Lower leg skin (tissue), 4 donors: Measurements from ENCODE around the gene GPS1. TPM values are rescaled to one million over a fixed set of nuclear protein-coding genes. Genes with fewer than 3 reads are reported as not detected.

ENCODE experiments used
- DNase-seq, 2 donors: peaks; one replicate each; pipeline ENCODE4 v3.0.0-alpha.2; 2019; ENCODE audit warnings: low spot score in 2 of 2
- H3K4me3 ChIP-seq: fragments of 200-600 bp; sonication (generic); 2 replicates; pipeline ENCODE4 v1.5.1; 2017; ENCODE audit warnings: mild to moderate bottlenecking, low read depth; ENCODE audit not compliant: poor library complexity, severe bottlenecking
- POLR2A ChIP-seq, 2 donors: fragments of 450-650 bp; IDR thresholded peaks; one replicate each; pipeline ENCODE4 v1.6.1; 2016 to 2017; ENCODE audit warnings: antibody characterized with exemption in 2 of 2, mild to moderate bottlenecking in 1 of 2, moderate library complexity in 1 of 2
- WGBS, 2 donors: methylation state at CpG; one replicate each; pipeline ENCODE4 v1.1.5; 2018; 5-methylcytosine and 5-hydroxymethylcytosine counted together
- intact Hi-C: fragments of 100-400 bp; cut with DNase I; formaldehyde crosslinking; loops from one replicate; pipeline ENCODE4 v1.15.0; 2023; ENCODE audit warnings: low total_unique reads
- total RNA-seq, 4 donors: library from RNA; depleted of rRNA; stranded (reverse); fragments of >200 nt; gene quantifications; one replicate each; pipeline ENCODE4 v1.1.0, GENCODE V29; 2016
- TF ChIP-seq, protein P1 (sequence below), 3 donors: fragments of 450-650 bp; IDR thresholded peaks; one replicate each; pipeline ENCODE4 v1.5.1; 2016; ENCODE audit warnings: antibody characterized with exemption in 3 of 3, mild to moderate bottlenecking in 3 of 3, moderate library complexity in 2 of 3

GPS1 gene
- total RNA-seq, 4 donors from 2014 or later, result 57.2 to 99.3 (median 79.1) TPM

DNA sequence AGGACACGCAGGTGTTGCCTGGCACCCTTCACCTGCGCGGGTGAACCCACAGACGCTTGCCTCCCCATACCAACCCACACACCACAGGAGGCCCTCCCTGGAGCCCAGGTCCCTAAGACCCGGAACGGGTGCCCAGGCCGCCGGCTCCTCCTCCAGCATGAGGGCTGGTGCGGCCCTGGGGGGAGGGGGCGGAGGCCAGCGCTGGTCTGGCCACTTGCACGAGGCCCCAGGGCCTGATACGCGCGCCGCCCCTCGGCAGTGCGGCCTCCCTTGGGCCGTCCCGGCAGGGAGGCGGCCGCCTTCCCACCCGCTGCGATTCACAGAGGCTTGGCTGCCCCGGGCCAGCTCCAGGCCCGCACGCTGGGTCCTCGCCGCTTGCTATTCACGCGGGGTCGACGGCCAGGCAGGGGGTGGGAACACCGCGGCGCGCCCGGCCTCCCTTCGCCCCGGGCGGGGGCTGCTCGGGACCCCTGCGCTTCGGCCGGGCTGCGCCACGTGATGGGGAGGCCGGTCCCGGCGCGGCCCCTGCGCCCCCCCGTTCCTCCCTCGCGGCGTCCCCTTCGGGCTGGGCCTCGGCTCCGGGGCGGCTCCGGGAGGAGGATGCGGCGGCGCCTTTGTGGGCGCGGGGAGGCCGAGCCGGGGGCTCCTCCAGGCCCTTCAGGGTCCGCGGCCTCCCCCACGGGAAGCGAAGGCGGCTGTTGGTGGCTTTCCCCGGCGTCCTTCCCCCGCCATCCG, 45.7 kb downstream of the GPS1 start:
- 1% methylated on average over 18 to 43 of the region's 77 CpGs for WGBS, 2 donors

DNA sequence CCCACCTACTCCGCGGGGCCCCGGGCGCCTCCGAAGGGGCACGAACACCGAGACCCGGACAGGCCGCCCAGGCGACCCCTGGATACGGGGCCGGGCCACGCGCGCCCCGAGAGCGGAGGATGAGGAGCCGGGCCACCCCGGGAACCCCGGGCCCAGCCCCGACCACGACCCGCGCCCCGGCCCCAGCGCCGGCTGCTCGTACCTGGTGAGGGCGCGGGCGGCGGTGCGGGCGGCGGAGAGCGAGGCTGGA, 46.1 kb downstream of the GPS1 start:
- WGBS, 2 donors, result 0% methylated on average over 3 of the region's 36 CpGs; no CpG with 5 or more reads in 1 of the 2 donors
- DNase-seq, result no peak
- intact Hi-C loops, result no loop called here
- TF ChIP-seq, protein P1, sequence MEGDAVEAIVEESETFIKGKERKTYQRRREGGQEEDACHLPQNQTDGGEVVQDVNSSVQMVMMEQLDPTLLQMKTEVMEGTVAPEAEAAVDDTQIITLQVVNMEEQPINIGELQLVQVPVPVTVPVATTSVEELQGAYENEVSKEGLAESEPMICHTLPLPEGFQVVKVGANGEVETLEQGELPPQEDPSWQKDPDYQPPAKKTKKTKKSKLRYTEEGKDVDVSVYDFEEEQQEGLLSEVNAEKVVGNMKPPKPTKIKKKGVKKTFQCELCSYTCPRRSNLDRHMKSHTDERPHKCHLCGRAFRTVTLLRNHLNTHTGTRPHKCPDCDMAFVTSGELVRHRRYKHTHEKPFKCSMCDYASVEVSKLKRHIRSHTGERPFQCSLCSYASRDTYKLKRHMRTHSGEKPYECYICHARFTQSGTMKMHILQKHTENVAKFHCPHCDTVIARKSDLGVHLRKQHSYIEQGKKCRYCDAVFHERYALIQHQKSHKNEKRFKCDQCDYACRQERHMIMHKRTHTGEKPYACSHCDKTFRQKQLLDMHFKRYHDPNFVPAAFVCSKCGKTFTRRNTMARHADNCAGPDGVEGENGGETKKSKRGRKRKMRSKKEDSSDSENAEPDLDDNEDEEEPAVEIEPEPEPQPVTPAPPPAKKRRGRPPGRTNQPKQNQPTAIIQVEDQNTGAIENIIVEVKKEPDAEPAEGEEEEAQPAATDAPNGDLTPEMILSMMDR (IDR thresholded peaks at IDR 0.05), result no peak
- no peak for TF ChIP-seq POLR2A (IDR thresholded peaks at IDR 0.05)
- peak overlapping the region; percentile 72 for H3K4me3 ChIP-seq

More for the DNA sequence above, 45.7 kb downstream of the GPS1 start:
- intact Hi-C loops, result no loop called here
- DNase-seq, result no peak
- H3K4me3 ChIP-seq, result peak overlapping the region; percentile 72
- TF ChIP-seq, protein P1 (IDR thresholded peaks at IDR 0.05), result no peak
- no peak for TF ChIP-seq POLR2A (IDR thresholded peaks at IDR 0.05)

DNA sequence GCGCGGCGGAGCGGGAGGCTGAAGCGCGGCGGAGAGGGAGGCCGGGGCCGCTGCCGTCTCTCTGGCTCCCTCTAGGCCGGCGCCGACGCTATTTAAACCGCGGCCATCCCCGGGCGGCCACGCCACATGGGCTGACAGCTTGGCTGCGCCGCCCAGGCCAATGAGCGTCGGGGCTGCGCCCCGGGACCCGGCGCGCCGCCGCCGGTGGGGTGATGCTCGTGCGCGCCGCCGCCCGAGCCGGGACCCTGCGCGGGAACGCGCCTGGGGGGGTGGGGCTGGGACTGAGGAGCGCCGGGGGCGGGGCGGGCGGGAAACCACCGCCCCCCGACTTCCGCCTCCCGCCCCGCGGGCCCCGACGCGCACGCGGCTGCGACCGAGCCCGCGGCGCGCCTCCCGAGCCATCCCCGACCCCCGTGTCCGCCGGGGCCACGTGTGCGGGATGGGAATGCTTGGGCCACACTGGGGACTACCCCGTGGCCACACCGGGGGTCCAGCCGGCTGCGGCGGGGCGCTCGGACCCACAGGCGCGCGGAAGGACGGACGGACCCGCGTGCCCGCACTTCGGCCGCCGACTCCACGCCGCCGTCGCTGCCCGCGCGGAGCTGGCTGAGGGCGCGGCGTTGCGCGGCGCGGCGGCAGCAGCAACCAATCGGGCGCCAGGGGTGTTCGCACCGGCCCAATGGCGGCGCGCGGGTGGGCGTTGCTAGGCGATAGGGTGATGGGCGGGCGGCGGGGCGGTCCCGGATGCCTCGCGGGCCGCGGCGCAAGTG, 46.7 kb downstream of the GPS1 start, which contains the start of gene FASN:
Gene FASN (minus strand): TSS at position 68 of the 770 bp plus-strand sequence. CDS start 1,791 bp downstream, outside the sequence.
- intact Hi-C loops, result no loop called here
- TF ChIP-seq, protein P1 (IDR thresholded peaks at IDR 0.05), result no peak
- TF ChIP-seq POLR2A (IDR thresholded peaks at IDR 0.05), result peak in 1 of 2 donors; percentile 67
- peak; percentile 89 to 99 for DNase-seq

DNA sequence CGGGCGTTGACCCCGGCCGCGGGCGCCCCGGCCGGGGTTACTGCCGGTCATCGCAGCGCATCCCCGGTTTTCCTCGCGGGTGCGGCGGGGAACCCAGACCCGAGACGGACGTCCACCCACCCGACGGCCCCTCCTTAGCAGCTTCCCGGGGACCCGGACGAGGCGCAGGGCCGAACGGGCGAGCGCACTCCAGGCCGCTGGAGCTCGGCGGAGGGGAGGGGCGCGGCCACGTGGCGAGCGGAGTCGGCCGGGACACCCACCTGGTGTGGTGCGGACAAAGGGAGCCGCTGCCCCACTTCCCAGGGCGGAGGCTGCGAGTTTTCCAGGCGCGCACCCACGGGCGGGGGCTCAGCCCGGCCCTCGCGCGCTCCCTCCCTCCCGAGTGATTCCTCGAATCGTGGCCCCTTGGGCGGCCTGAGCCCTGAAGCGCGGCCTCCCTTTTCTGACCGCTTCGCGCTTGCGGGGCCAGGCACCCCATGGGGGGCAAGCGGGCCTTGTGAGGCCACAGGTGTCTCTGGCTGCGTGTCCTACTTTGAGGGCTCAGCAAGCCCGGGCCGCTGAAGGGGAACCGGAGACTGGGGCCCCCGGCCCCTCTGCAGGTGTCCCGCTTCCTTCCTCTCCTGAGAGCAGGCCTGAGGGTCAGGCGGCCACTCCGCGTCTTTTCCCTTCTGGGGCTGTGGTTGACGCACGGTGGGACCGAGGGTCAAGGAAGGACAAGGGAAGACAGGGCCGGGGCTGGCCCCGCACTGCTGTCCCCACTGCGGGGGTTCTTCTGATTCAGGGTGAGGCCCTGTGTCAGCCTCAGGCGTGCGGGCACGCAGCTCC, 47.5 kb downstream of the GPS1 start:
- WGBS, 2 donors, result 26 to 49% methylated on average over 15 to 32 of the region's 80 CpGs
- intact Hi-C loops, result no loop called here
- H3K4me3 ChIP-seq, result peak overlapping the region; percentile 38
- no peak for DNase-seq
- TF ChIP-seq POLR2A (IDR thresholded peaks at IDR 0.05), result no peak
- TF ChIP-seq, protein P1 (IDR thresholded peaks at IDR 0.05), result no peak

More for the DNA sequence above, 46.7 kb downstream of the GPS1 start, which contains the start of gene FASN:
- WGBS, 2 donors, result 0 to 2% methylated on average over 31 to 40 of the region's 124 CpGs
- H3K4me3 ChIP-seq, result peak within 1 kb of the TSS; percentile 72

DNA sequence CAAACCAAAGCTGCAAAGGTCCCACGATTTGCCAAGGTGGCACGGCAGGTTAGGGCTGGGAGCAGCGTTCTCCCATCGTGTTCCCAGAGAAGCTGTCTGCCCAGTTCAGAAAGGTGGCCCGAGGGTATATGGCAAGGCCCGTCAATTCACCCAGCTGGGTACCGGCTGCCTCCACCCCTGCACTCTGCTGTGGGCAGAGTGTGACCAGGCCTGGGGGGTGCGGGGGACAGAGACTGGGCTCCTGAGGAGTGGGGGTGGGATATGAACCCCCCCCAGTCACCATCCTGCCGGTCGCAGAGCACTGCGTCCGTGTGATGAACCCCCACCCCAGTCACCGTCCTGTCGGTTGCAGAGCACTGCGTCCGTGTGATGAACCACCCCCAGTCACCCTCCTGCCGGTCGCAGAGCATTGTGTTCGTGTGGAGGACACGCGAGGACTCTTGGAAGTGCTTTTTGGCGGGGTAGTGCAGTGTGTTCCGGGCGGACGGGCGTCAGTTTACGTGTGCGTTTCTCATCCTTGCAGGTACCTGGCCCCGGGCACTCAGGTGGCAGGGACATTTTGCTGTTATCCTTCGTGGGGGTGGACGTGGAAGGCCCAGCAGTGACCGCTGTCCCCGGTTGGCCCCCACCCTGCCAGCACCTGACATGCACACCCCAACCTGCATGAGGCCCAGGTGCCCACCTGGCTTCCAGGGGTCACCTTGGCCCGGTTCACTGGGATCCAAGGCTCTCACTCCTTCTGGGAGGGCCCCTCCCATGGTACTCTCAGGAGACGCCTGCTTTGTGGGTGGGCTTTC, 49.0 kb downstream of the GPS1 start:
- TF ChIP-seq, protein P1 (IDR thresholded peaks at IDR 0.05), result no peak
- no peak for TF ChIP-seq POLR2A (IDR thresholded peaks at IDR 0.05)
- WGBS, 2 donors, result 65 to 67% methylated on average over 21 to 35 of the region's 35 CpGs
- no peak for DNase-seq
- H3K4me3 ChIP-seq, result no peak overlapping the region
- intact Hi-C loops, result no loop called here
